Activated CD8-positive, alpha-beta T cell treated with anti-CD3 and anti-CD28 coated beads for 36 hours (primary cell): ENCODE data around the gene NTMT1. TPM values are rescaled to one million over a fixed set of nuclear protein-coding genes. Genes with fewer than 3 reads are reported as not detected.

Experiments
- ATAC-seq: fragments of 200-7000 bp; cut with Tn5 transposase; one replicate; pipeline ENCODE4 v1.10.0; 2021; ENCODE audit warnings: mild to moderate bottlenecking, moderate library complexity
- CTCF ChIA-PET: fragments of 350-600 bp; sonication (Branson Sonifier 250); formaldehyde crosslinking; loops from one replicate; lab custom pipeline; 2021; ENCODE audit warnings: antibody characterized with exemption; lab: Charles Lee
- POLR2A ChIA-PET: fragments of 350-600 bp; sonication (Branson Sonifier 250); formaldehyde crosslinking; loops from one replicate; lab custom pipeline; 2021; ENCODE audit warnings: antibody characterized with exemption; lab: Charles Lee
- DNase-seq: peaks from one replicate; pipeline ENCODE4 v3.0.0-alpha.2; 2020
- H3K27ac Mint-ChIP-seq: one replicate; pipeline ENCODE4 v1.8.0; 2021; ENCODE audit warnings: mild to moderate bottlenecking, mixed read lengths
- H3K27me3 Mint-ChIP-seq: one replicate; pipeline ENCODE4 v1.8.0; 2021; ENCODE audit warnings: mixed read lengths
- H3K36me3 Mint-ChIP-seq: one replicate; pipeline ENCODE4 v1.8.0; 2021; ENCODE audit warnings: low read depth, mixed read lengths
- H3K4me1 Mint-ChIP-seq: one replicate; pipeline ENCODE4 v1.8.0; 2021; ENCODE audit warnings: low read depth, mixed read lengths
- H3K4me3 Mint-ChIP-seq: one replicate; pipeline ENCODE4 v1.8.0; 2021; ENCODE audit warnings: mild to moderate bottlenecking, moderate library complexity, mixed read lengths
- H3K9me3 Mint-ChIP-seq: one replicate; pipeline ENCODE4 v1.8.0; 2021; ENCODE audit warnings: mixed read lengths
- CTCF ChIP-seq: fragments of 200-600 bp; IDR thresholded peaks from one replicate; pipeline ENCODE4 v1.8.0; 2022; ENCODE audit warnings: antibody characterized with exemption, mild to moderate bottlenecking
- intact Hi-C: fragments of 100-400 bp; cut with micrococcal nuclease; formaldehyde crosslinking; loops from one replicate; pipeline ENCODE4 v1.10.0; 2022
- total RNA-seq, 2 experiments: library from RNA; stranded (reverse); gene quantifications; one replicate each; pipeline ENCODE4 v1.2.3, GENCODE V29; 2021

Gene NTMT1
- total RNA-seq, 2 experiments from 2014 or later = 69.5 to 74.4 TPM

DNA sequence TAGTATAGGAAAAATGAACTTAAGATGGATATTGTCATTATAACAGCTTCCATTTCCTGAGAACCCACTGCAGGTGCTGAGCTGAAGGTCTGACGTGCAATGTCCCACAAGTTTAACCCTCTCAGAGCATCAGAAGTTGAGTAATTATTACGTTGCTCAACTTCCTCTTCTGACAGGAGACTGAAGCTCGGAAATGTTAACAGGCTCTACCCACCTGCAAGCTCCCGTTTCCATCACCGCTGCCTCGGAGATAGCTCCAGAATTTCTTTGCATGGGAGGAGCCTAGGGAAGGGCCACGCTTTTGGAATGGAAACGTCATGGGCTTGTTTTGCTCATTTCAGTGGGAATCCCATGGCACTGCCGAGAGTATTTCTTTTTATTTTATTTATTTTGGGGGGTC is 1.0 kb upstream of the NTMT1 start:
- ChIA-PET CTCF (interaction anchor here (0.9 to 10.1 kb wide), 37 partner anchors 11 to 544 kb away, joined by 3 to 131 read pairs (median 4); partner anchors contain the start of gene DOLPP1), POLR2A (interaction anchor here (1.0 to 2.9 kb wide), 6 partner anchors 9 to 485 kb away, joined by 3 to 12 read pairs (median 6); partner anchors contain the start of genes ASB6 and IER5L)
- intact Hi-C loops = no loop called here
- Mint-ChIP-seq H3K4me1 (peaks cover 45% of the 10 kb centered on the region), H3K27ac (peak overlapping the region; percentile 80), H3K4me3 (peak overlapping the region; percentile 77), H3K9me3 (no peaks in the 10 kb centered on the region), H3K27me3 (peaks cover 10% of the 10 kb centered on the region), H3K36me3 (peaks cover 25% of the 10 kb centered on the region)
- ATAC-seq = peak; percentile 47
- DNase-seq = peak; percentile 61
- TF ChIP-seq CTCF = no peak

- no peaks in the 10 kb centered on the region for H3K9me3 Mint-ChIP-seq
- DNase-seq = peak; percentile 47
- peak overlapping the region; percentile 77 for H3K4me3 Mint-ChIP-seq
- TF ChIP-seq CTCF = no peak
- intact Hi-C loops = no loop called here
- ChIA-PET POLR2A (interaction anchor here (1.1 to 2.9 kb wide), 4 partner anchors 11 to 111 kb away, joined by 3 to 12 read pairs (median 7); partner anchors contain the start of gene ASB6), CTCF (interaction anchor here (0.9 to 10.1 kb wide), 6 partner anchors 10 to 496 kb away, joined by 3 to 131 read pairs (median 8); no protein-coding TSS in a partner anchor)
- H3K36me3 Mint-ChIP-seq = peaks cover 29% of the 10 kb centered on the region
- peaks cover 58% of the 10 kb centered on the region for H3K4me1 Mint-ChIP-seq
- ATAC-seq = peak; percentile 28
- peak overlapping the region; percentile 95 for H3K27ac Mint-ChIP-seq
- peaks cover 2% of the 10 kb centered on the region for H3K27me3 Mint-ChIP-seq
Observed at GRCh38 chr9:129626625-129627284, 792 bp downstream of the NTMT1 start.

DNA sequence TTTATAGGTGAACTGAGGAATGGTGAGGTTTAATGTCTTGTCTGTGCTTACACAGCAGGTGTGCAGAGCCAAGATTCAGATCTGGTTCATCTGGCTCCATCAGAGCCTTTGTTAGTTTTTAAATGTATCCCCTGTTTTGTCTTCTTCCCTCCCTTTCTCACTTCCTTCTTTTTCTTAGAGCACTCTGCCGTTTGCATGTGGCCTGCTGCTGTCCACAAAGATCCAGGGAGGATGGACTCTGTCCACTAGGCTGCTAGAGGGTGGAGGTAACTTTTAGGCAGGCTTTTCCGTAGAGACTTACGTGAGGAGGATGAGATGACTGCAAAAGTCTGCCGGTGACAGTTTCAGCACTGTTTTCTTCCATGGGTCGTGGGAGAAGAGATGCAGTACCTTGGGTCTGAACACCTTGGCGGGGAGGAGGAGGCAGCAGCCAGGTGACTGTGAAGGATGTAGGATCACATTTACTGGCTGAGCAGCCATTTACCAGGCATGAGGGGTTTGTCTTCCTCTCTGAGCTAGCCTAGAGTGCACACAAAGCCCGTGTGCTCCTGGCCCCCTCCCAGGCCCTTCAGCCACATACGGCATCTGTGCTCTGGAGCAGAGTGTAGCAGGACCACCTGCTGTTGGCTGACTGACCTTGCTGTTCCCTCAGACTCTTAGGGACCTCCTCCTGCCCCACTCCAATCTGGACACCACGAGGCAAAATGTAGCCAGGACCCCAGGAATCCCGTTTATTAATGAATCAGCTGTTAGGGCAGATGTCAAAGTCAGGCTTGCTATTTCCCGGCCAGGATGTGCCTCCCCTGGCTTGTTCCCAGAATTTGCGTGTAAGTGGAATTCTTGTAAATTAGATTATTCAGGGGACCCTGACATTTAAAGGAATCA is 1.8 kb downstream of the NTMT1 start:
- DNase-seq (no peak), ATAC-seq (no peak)
- H3K36me3 Mint-ChIP-seq = peaks cover 35% of the 10 kb centered on the region
- H3K27me3 Mint-ChIP-seq = no peaks in the 10 kb centered on the region
- intact Hi-C loops = no loop called here
- ChIA-PET CTCF (interaction anchor here (0.9 to 10.1 kb wide), 4 partner anchors 99 to 496 kb away, joined by 3 to 131 read pairs (median 4); no protein-coding TSS in a partner anchor), POLR2A (interaction anchor here (0.7 to 3.3 kb wide), 6 partner anchors 10 to 501 kb away, joined by 3 to 21 read pairs (median 7); partner anchors contain the start of gene ASB6)
- H3K27ac Mint-ChIP-seq = peak overlapping the region; percentile 95
- peak overlapping the region; percentile 77 for H3K4me3 Mint-ChIP-seq
- H3K9me3 Mint-ChIP-seq = no peaks in the 10 kb centered on the region
- TF ChIP-seq CTCF = no peak
- peaks cover 63% of the 10 kb centered on the region for H3K4me1 Mint-ChIP-seq

DNA sequence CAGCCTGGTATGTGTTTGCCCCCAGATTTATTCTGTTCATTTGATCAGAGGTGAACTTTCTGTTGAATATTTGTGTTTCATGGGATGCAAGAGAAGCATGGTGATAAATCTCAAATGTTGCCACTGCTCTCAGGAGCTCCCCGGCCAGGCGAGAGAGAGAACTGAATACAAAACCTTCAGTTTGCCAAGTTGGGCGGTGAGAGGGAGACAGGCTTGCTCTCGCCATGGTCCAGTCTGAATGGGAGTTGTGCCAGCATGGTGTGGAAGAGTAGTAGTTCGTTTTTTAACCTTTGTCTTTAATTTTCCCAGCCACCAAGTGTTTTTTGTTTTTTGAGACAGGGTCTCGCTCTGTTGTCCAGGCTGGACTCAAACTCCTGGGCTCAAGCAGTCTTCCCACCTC is 2.7 kb downstream of the NTMT1 start:
- H3K36me3 Mint-ChIP-seq = peaks cover 41% of the 10 kb centered on the region
- ChIA-PET POLR2A (interaction anchor here (0.7 to 3.3 kb wide), 3 partner anchors 9 to 502 kb away, joined by 3 to 21 read pairs (median 8); partner anchors contain the start of gene ASB6), CTCF (interaction anchor here (2.5 to 10.1 kb wide), 2 partner anchors 162 to 488 kb away, joined by 7 to 131 read pairs; no protein-coding TSS in a partner anchor)
- DNase-seq (no peak), ATAC-seq (no peak)
- intact Hi-C loops = no loop called here
- peaks cover 63% of the 10 kb centered on the region for H3K4me1 Mint-ChIP-seq
- no peak overlapping the region for H3K4me3 Mint-ChIP-seq
- peak overlapping the region; percentile 61 for H3K27ac Mint-ChIP-seq
- no peak for TF ChIP-seq CTCF
- no peaks in the 10 kb centered on the region for H3K9me3 Mint-ChIP-seq
- no peaks in the 10 kb centered on the region for H3K27me3 Mint-ChIP-seq
